ENCODE measurements around the gene STH.
"Not testable (repeated sequence)": the region's sequence is repeated elsewhere in the genome, so short reads cannot be mapped to it uniquely, and the experiment has no call there.

STH gene

GRCh38 chr17:45998987-45999899 lies at the start of gene STH:
TSS of gene STH (plus strand) at chr17:45999250. CDS start at chr17:45999280, 30 bp downstream.
- Histone ChIP-seq H3K4me1 (no peaks in the 10 kb centered on the region), H3K27me3 (no peaks in the 10 kb centered on the region), H3K4me3 (no peak within 1 kb of the TSS), H4K20me1 (no peaks in the 10 kb centered on the region), H3K27ac (no peak within 1 kb of the TSS), H3K9ac (no peak within 1 kb of the TSS), H3K36me3 (no peaks in the 10 kb centered on the region), H3K9me3 (no peaks in the 10 kb centered on the region), H3K4me2 (no peak within 1 kb of the TSS)
- TF ChIP-seq Cebpa-rat (IDR thresholded peaks at IDR 0.05): no peak

- no peak for TF ChIP-seq Cebpa-rat (IDR thresholded peaks at IDR 0.05)
- no peak overlapping the region for H3K4me3 ChIP-seq
- H3K4me1 ChIP-seq: no peaks in the 10 kb centered on the region
- no peak overlapping the region for H3K4me2 ChIP-seq
- no peaks in the 10 kb centered on the region for H3K36me3 ChIP-seq
- H3K9me3 ChIP-seq: no peaks in the 10 kb centered on the region
- H4K20me1 ChIP-seq: no peaks in the 10 kb centered on the region
- no peak overlapping the region for H3K27ac ChIP-seq
- H3K9ac ChIP-seq: no peak overlapping the region
- peaks cover 22% of the 10 kb centered on the region for H3K27me3 ChIP-seq
Measured at GRCh38 chr17:45949755-45950320, 49.2 kb upstream of the STH start.

- TF ChIP-seq Cebpa-rat (IDR thresholded peaks at IDR 0.05): no peak
Measured at GRCh38 chr17:45950888-45951287, 48.2 kb upstream of the STH start.

GRCh38 chr17:45951403-45951802 lies 47.6 kb upstream of the STH start:
- no peak overlapping the region for H3K27ac ChIP-seq
- H3K4me3 ChIP-seq: no peak overlapping the region
- H4K20me1 ChIP-seq: no peaks in the 10 kb centered on the region
- H3K27me3 ChIP-seq: peaks cover 22% of the 10 kb centered on the region
- no peaks in the 10 kb centered on the region for H3K36me3 ChIP-seq
- no peaks in the 10 kb centered on the region for H3K4me1 ChIP-seq
- TF ChIP-seq Cebpa-rat (IDR thresholded peaks at IDR 0.05): no peak
- no peak overlapping the region for H3K9ac ChIP-seq
- no peaks in the 10 kb centered on the region for H3K9me3 ChIP-seq
- no peak overlapping the region for H3K4me2 ChIP-seq

More at GRCh38 chr17:45950888-45951287, 48.2 kb upstream of the STH start:
- no peaks in the 10 kb centered on the region for H3K4me1 ChIP-seq
- no peaks in the 10 kb centered on the region for H3K36me3 ChIP-seq
- peaks cover 22% of the 10 kb centered on the region for H3K27me3 ChIP-seq
- no peaks in the 10 kb centered on the region for H4K20me1 ChIP-seq
- no peaks in the 10 kb centered on the region for H3K9me3 ChIP-seq
- no peak overlapping the region for H3K4me3 ChIP-seq
- no peak overlapping the region for H3K9ac ChIP-seq
- no peak overlapping the region for H3K27ac ChIP-seq
- no peak overlapping the region for H3K4me2 ChIP-seq

GRCh38 chr17:45951941-45952340 lies 47.1 kb upstream of the STH start:
- no peak for TF ChIP-seq Cebpa-rat (IDR thresholded peaks at IDR 0.05)
- Histone ChIP-seq H3K9ac (no peak overlapping the region), H3K27ac (no peak overlapping the region), H3K4me1 (no peaks in the 10 kb centered on the region), H3K4me2 (no peak overlapping the region), H3K36me3 (no peaks in the 10 kb centered on the region), H3K9me3 (no peaks in the 10 kb centered on the region), H3K4me3 (no peak overlapping the region), H4K20me1 (no peaks in the 10 kb centered on the region), H3K27me3 (peaks cover 22% of the 10 kb centered on the region)

GRCh38 chr17:45952814-45953320 lies 46.2 kb upstream of the STH start:
- no peaks in the 10 kb centered on the region for H3K9me3 ChIP-seq
- no peak overlapping the region for H3K9ac ChIP-seq
- H3K4me2 ChIP-seq: no peak overlapping the region
- TF ChIP-seq Cebpa-rat (IDR thresholded peaks at IDR 0.05): no peak
- H3K4me1 ChIP-seq: no peaks in the 10 kb centered on the region
- no peak overlapping the region for H3K27ac ChIP-seq
- no peaks in the 10 kb centered on the region for H3K36me3 ChIP-seq
- H4K20me1 ChIP-seq: no peaks in the 10 kb centered on the region
- peaks cover 22% of the 10 kb centered on the region for H3K27me3 ChIP-seq
- H3K4me3 ChIP-seq: no peak overlapping the region

- no peaks in the 10 kb centered on the region for H4K20me1 ChIP-seq
- no peak overlapping the region for H3K27ac ChIP-seq
- H3K36me3 ChIP-seq: no peaks in the 10 kb centered on the region
- no peaks in the 10 kb centered on the region for H3K9me3 ChIP-seq
- no peak for TF ChIP-seq Cebpa-rat (IDR thresholded peaks at IDR 0.05)
- H3K27me3 ChIP-seq: peaks cover 18% of the 10 kb centered on the region
- H3K4me3 ChIP-seq: no peak overlapping the region
- no peak overlapping the region for H3K4me2 ChIP-seq
- no peak overlapping the region for H3K9ac ChIP-seq
- H3K4me1 ChIP-seq: no peaks in the 10 kb centered on the region
Measured at GRCh38 chr17:45953561-45953960, 45.5 kb upstream of the STH start.

GRCh38 chr17:45954914-45955313 lies 44.1 kb upstream of the STH start:
- Histone ChIP-seq H3K4me3 (no peak overlapping the region), H4K20me1 (no peaks in the 10 kb centered on the region), H3K9me3 (no peaks in the 10 kb centered on the region), H3K9ac (no peak overlapping the region), H3K27ac (no peak overlapping the region), H3K27me3 (peaks cover 4% of the 10 kb centered on the region), H3K4me2 (no peak overlapping the region), H3K4me1 (no peaks in the 10 kb centered on the region), H3K36me3 (no peaks in the 10 kb centered on the region)
- TF ChIP-seq Cebpa-rat (IDR thresholded peaks at IDR 0.05): no peak

GRCh38 chr17:45955326-45955725 lies 43.7 kb upstream of the STH start:
- Histone ChIP-seq H3K27me3 (peaks cover under 1% of the 10 kb centered on the region; the same call in 1 of the 2 replicates), H4K20me1 (no peaks in the 10 kb centered on the region), H3K4me1 (no peaks in the 10 kb centered on the region), H3K9me3 (no peaks in the 10 kb centered on the region), H3K9ac (no peak overlapping the region), H3K27ac (no peak overlapping the region), H3K36me3 (no peaks in the 10 kb centered on the region), H3K4me3 (no peak overlapping the region), H3K4me2 (no peak overlapping the region)
- TF ChIP-seq Cebpa-rat (IDR thresholded peaks at IDR 0.05): no peak

- Histone ChIP-seq H3K4me2 (no peak overlapping the region), H4K20me1 (no peaks in the 10 kb centered on the region), H3K36me3 (no peaks in the 10 kb centered on the region), H3K9me3 (no peaks in the 10 kb centered on the region), H3K9ac (no peak overlapping the region), H3K27me3 (no peaks in the 10 kb centered on the region), H3K27ac (no peak overlapping the region), H3K4me1 (no peaks in the 10 kb centered on the region), H3K4me3 (no peak overlapping the region)
- no peak for TF ChIP-seq Cebpa-rat (IDR thresholded peaks at IDR 0.05)
Measured at GRCh38 chr17:45956090-45956489, 43.0 kb upstream of the STH start.

- H3K4me1 ChIP-seq, H3K27me3 ChIP-seq, H3K36me3 ChIP-seq, H3K4me3 ChIP-seq, H3K4me2 ChIP-seq, H3K9me3 ChIP-seq, H3K9ac ChIP-seq, H3K27ac ChIP-seq, H4K20me1 ChIP-seq: not testable (repeated sequence)
Measured at GRCh38 chr17:45956746-45957145, 42.3 kb upstream of the STH start.
